Activated B cell treated with CpG ODN at 0.5 μM for 24 hours (primary cell): ENCODE data around the gene CAMKMT. TPM values are rescaled to one million over a fixed set of nuclear protein-coding genes. Genes with fewer than 3 reads are reported as not detected.

ENCODE experiments used
- ATAC-seq: fragments of 200-7000 bp; cut with Tn5 transposase; one replicate; pipeline ENCODE4 v1.10.0; 2021; ENCODE audit warnings: low read depth, mild to moderate bottlenecking, moderate library complexity
- CTCF ChIA-PET: fragments of 350-600 bp; sonication (Branson Sonifier 250); formaldehyde crosslinking; loops from one replicate; lab custom pipeline; 2021; ENCODE audit warnings: antibody characterized with exemption; lab: Charles Lee
- POLR2A ChIA-PET: fragments of 350-600 bp; sonication (Branson Sonifier 250); formaldehyde crosslinking; loops from one replicate; lab custom pipeline; 2021; ENCODE audit warnings: antibody characterized with exemption; lab: Charles Lee
- DNase-seq: peaks from one replicate; pipeline ENCODE4 v3.0.0; 2022
- H3K27ac Mint-ChIP-seq: one replicate; pipeline ENCODE4 v1.8.0; 2020; ENCODE audit warnings: mixed read lengths
- H3K27me3 Mint-ChIP-seq: one replicate; pipeline ENCODE4 v1.8.0; 2021; ENCODE audit warnings: mixed read lengths
- H3K36me3 Mint-ChIP-seq: one replicate; pipeline ENCODE4 v1.8.0; 2021; ENCODE audit warnings: low read depth, mixed read lengths
- H3K4me1 Mint-ChIP-seq: one replicate; pipeline ENCODE4 v1.8.0; 2021; ENCODE audit warnings: mixed read lengths
- H3K4me3 Mint-ChIP-seq: one replicate; pipeline ENCODE4 v1.8.0; 2020; ENCODE audit warnings: mild to moderate bottlenecking, mixed read lengths
- H3K9me3 Mint-ChIP-seq: one replicate; pipeline ENCODE4 v1.8.0; 2020; ENCODE audit warnings: mixed read lengths
- intact Hi-C: fragments of 100-400 bp; cut with micrococcal nuclease; formaldehyde crosslinking; loops from one replicate; pipeline ENCODE4 v1.15.1; 2024
- total RNA-seq: library from RNA; stranded (reverse); gene quantifications from 2 replicates; pipeline ENCODE4 v1.2.3, GENCODE V29; 2022
- TF ChIP-seq, protein P1 (sequence below): fragments of 200-600 bp; IDR thresholded peaks from one replicate; pipeline ENCODE4 v1.8.0; 2022; ENCODE audit warnings: antibody characterized with exemption, mild to moderate bottlenecking

CAMKMT gene
- total RNA-seq, 1 donor from 2014 or later: 21.2 TPM

DNA sequence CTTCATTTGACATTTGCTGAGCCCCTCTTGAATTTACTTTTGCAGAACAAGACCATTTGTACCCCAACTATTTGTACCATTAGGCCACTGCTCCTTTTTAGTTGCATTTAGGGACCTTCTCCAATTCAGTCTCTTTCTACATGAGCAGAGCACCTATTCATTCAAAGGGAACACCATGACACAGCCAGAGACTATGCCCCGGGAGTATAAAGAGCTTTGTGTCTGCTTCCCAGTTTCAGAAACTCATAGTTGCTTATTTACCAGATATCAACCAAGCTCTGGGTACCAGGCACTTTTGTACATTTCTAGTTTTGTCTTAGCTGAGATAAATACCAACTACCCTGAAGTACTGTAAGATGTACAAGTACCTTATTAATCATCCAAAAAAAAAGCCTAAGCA, 310.7 kb downstream of the CAMKMT start:
- DNase-seq (no peak), ATAC-seq (no peak)
- CTCF ChIA-PET: interaction anchor here (0.6 kb wide), 1 partner anchor 193 kb away, joined by 3 read pairs; no protein-coding TSS in a partner anchor
- no peaks in the 10 kb centered on the region for H3K36me3 Mint-ChIP-seq
- no peak overlapping the region for H3K27ac Mint-ChIP-seq
- H3K9me3 Mint-ChIP-seq: no peaks in the 10 kb centered on the region
- TF ChIP-seq, protein P1, sequence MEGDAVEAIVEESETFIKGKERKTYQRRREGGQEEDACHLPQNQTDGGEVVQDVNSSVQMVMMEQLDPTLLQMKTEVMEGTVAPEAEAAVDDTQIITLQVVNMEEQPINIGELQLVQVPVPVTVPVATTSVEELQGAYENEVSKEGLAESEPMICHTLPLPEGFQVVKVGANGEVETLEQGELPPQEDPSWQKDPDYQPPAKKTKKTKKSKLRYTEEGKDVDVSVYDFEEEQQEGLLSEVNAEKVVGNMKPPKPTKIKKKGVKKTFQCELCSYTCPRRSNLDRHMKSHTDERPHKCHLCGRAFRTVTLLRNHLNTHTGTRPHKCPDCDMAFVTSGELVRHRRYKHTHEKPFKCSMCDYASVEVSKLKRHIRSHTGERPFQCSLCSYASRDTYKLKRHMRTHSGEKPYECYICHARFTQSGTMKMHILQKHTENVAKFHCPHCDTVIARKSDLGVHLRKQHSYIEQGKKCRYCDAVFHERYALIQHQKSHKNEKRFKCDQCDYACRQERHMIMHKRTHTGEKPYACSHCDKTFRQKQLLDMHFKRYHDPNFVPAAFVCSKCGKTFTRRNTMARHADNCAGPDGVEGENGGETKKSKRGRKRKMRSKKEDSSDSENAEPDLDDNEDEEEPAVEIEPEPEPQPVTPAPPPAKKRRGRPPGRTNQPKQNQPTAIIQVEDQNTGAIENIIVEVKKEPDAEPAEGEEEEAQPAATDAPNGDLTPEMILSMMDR: no peak
- POLR2A ChIA-PET: no interaction called here
- H3K27me3 Mint-ChIP-seq: no peaks in the 10 kb centered on the region
- peaks cover 14% of the 10 kb centered on the region for H3K4me1 Mint-ChIP-seq
- intact Hi-C loops: no loop called here
- H3K4me3 Mint-ChIP-seq: no peak overlapping the region

DNA sequence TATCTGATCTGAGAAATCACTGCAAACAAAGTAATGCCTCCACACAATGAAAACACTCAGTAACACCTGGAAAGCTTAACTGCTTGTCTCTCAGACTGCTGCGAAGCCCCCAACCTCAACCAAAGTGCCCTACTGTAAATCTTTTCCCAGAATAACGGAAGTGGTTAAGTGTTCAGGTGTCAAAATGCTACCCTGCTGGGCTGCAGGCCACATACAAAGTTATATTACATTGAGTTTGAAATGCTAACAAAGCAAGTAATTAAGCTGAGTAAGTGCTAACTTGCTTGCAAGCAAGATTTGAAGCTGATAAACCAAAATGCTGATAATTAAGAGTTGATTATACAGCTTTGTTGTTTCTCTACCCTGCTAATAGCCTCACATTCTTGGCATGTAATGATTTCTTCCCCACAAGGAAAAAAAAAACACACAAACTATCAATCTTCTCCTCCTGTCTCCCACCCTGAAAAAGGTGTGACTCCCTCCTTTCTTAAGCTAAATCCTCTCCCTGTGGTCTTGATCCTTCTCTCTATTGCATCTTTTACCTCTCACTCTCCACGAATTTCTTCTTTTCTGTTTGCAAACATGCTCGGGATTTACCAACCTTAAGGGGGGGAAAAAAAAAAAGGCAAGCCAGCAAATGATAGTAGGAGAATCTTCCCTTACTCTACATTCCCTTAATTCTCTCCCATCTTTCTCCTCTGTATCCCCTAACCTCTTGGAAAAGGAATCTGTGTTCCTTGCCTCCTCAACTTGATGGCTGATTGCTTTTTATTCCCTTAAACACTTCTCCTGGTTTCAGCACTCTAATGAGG, 312.9 kb downstream of the CAMKMT start:
- POLR2A ChIA-PET: no interaction called here
- peaks cover 8% of the 10 kb centered on the region for H3K4me1 Mint-ChIP-seq
- ATAC-seq: no peak
- H3K27me3 Mint-ChIP-seq: no peaks in the 10 kb centered on the region
- no peaks in the 10 kb centered on the region for H3K36me3 Mint-ChIP-seq
- TF ChIP-seq, protein P1: no peak
- DNase-seq: no peak
- CTCF ChIA-PET: no interaction called here
- intact Hi-C loops: no loop called here
- H3K9me3 Mint-ChIP-seq: no peaks in the 10 kb centered on the region
- H3K4me3 Mint-ChIP-seq: no peak overlapping the region
- no peak overlapping the region for H3K27ac Mint-ChIP-seq

DNA sequence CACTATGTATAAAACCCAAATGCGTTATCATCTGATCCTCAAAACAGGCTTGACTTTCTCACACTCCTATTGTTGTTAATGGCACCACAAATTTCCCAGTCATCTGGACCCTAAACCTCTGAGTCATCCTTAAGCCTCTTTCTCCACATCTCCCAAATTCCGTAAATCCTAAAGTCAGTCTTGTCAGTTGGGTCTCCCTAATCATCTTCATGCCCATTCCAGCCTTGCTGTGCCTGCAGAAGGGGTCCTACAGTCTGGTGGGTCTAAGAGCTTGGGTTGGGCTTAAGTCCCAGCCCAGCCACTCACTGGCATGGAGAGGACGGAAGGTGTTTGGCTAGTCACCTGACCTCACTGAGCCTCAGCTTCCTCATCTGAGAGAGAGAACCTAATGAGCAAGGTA, 314.6 kb downstream of the CAMKMT start:
- ATAC-seq: no peak
- intact Hi-C loops: no loop called here
- peaks cover 8% of the 10 kb centered on the region for H3K4me1 Mint-ChIP-seq
- H3K27ac Mint-ChIP-seq: no peak overlapping the region
- POLR2A ChIA-PET: no interaction called here
- H3K4me3 Mint-ChIP-seq: no peak overlapping the region
- no peak for DNase-seq
- TF ChIP-seq, protein P1: no peak
- H3K9me3 Mint-ChIP-seq: no peaks in the 10 kb centered on the region
- CTCF ChIA-PET: no interaction called here
- no peaks in the 10 kb centered on the region for H3K36me3 Mint-ChIP-seq
- H3K27me3 Mint-ChIP-seq: no peaks in the 10 kb centered on the region

DNA sequence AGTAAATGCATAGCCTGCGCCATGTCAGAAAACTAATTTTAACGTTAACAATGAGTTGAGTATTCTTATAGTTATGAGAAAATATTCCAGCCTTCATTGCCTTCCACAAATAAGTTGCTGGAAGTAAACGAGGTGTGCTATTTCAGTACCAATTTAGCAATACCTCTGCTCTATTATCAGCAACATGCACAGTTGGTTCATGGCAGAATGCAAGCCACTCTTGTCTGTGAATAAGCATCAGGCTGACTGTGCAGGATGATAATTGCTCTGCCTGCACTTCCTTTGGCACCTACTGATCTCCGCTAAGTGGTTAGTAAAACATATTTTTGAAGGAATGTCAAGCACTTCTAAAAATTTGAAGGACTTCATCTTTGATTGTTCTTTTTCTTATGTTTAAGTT, 317.8 kb downstream of the CAMKMT start:
- intact Hi-C loops: no loop called here
- Mint-ChIP-seq H3K27me3 (no peaks in the 10 kb centered on the region), H3K9me3 (no peaks in the 10 kb centered on the region), H3K36me3 (no peaks in the 10 kb centered on the region), H3K27ac (no peak overlapping the region), H3K4me3 (no peak overlapping the region), H3K4me1 (no peaks in the 10 kb centered on the region)
- TF ChIP-seq, protein P1: no peak
- DNase-seq (no peak), ATAC-seq (no peak)
- ChIA-PET CTCF (no interaction called here), POLR2A (no interaction called here)

DNA sequence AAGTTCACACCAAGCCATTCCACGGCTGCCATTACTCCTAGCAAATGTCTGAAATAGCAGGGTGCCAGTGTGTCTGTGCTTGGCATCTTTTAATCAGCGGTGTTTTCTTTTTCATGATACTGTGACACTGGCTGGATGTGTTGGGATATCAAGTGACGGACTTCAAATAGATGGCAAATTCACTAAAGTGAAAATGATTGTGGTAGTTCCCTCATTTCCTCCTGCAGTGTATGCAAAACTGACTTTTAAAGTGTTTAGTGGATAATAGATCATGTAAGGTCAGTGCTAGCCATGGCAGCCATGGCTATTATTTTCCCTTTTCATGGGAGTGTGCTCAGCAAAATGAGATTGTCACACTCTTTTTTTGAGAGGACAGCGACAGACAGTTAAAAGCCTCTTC, 318.2 kb downstream of the CAMKMT start:
- Mint-ChIP-seq H3K4me3 (no peak overlapping the region), H3K27me3 (no peaks in the 10 kb centered on the region), H3K4me1 (no peaks in the 10 kb centered on the region), H3K9me3 (no peaks in the 10 kb centered on the region), H3K27ac (no peak overlapping the region), H3K36me3 (no peaks in the 10 kb centered on the region)
- ATAC-seq: no peak
- intact Hi-C loops: no loop called here
- POLR2A ChIA-PET: no interaction called here
- TF ChIP-seq, protein P1: no peak
- no peak for DNase-seq
- CTCF ChIA-PET: no interaction called here
